Testis (tissue), 3 donors: Measurements from ENCODE around the gene SNAP25. TPM values are rescaled to one million over a fixed set of nuclear protein-coding genes. Genes with fewer than 3 reads are reported as not detected.

Experiments
- DNase-seq: peaks from one replicate; pipeline ENCODE4 v3.0.0-alpha.2; 2019
- H3K27ac ChIP-seq, 2 donors: fragments of 200-600 bp; sonication (generic); one replicate each; pipeline ENCODE4 v1.5.1; 2019
- H3K27me3 ChIP-seq: fragments of 200-600 bp; sonication (generic); one replicate; pipeline ENCODE4 v1.5.1; 2019
- H3K36me3 ChIP-seq: fragments of 200-600 bp; sonication (generic); one replicate; pipeline ENCODE4 v1.5.1; 2017; ENCODE audit warnings: low read depth; ENCODE audit errors: missing control alignments
- H3K4me1 ChIP-seq: fragments of 200-600 bp; sonication (generic); one replicate; pipeline ENCODE4 v1.5.1; 2019
- H3K4me3 ChIP-seq, 2 donors: fragments of 200-600 bp; sonication (generic); one replicate each; pipeline ENCODE4 v1.5.1; 2017 to 2019
- H3K9me3 ChIP-seq: fragments of 200-600 bp; sonication (generic); one replicate; pipeline ENCODE4 v1.5.1; 2017
- CTCF ChIP-seq, 3 experiments: fragments of 450-650 bp in 2 of 3; fragments of 200-600 bp in 1 of 3; sonication (generic) in 1 of 3; IDR thresholded peaks; one replicate each; pipeline ENCODE4 v1.5.1; 2016 to 2019; ENCODE audit warnings: antibody characterized with exemption in 3 of 3, mild to moderate bottlenecking in 2 of 3, moderate library complexity in 1 of 3
- POLR2A ChIP-seq: fragments of 450-650 bp; IDR thresholded peaks from one replicate; pipeline ENCODE4 v1.6.1; 2017; ENCODE audit warnings: antibody characterized with exemption, mild to moderate bottlenecking, moderate library complexity
- WGBS, 2 donors: methylation state at CpG; one replicate each; pipeline ENCODE4 v1.1.5; 2018; 5-methylcytosine and 5-hydroxymethylcytosine counted together
- intact Hi-C: fragments of 100-400 bp; cut with DNase I; formaldehyde crosslinking; loops from one replicate; pipeline ENCODE4 v1.15.1; 2023; ENCODE audit warnings: low total_unique reads
- polyA plus RNA-seq: library from polyadenylated mRNA; stranded (reverse); fragments of 350-450 nt; fragmentation: Illumina TruSeq; extraction: RNeasy Lipid Tissue Mini Kit (QIAGEN cat#74804); gene quantifications from one replicate; pipeline ENCODE4 v1.2.3, GENCODE V29; 2014; ENCODE audit warnings: low read depth, low replicate concordance; ENCODE audit not compliant: insufficient read depth
- total RNA-seq, 2 donors: library from RNA; depleted of rRNA; stranded (reverse); fragments of >200 nt; gene quantifications; one replicate each; pipeline ENCODE4 v1.2.3, GENCODE V29; 2016

SNAP25 gene
- total and polyA plus RNA-seq, 3 donors from 2014 or later = 8.0 to 13.7 (median 11.3) TPM

- no peaks in the 10 kb centered on the region for H3K9me3 ChIP-seq
- intact Hi-C loops = no loop called here
- TF ChIP-seq POLR2A (no peak), CTCF (IDR thresholded peaks at IDR 0.05) (no peak)
- H3K36me3 ChIP-seq = no peaks in the 10 kb centered on the region
- H3K4me1 ChIP-seq = no peaks in the 10 kb centered on the region
- H3K27ac ChIP-seq = no peak overlapping the region
- DNase-seq = no peak
- no peak overlapping the region for H3K4me3 ChIP-seq
- 76 to 83% methylated on average over 2 of the region's 2 CpGs for WGBS, 2 donors
- no peaks in the 10 kb centered on the region for H3K27me3 ChIP-seq
Measured at GRCh38 chr20:10281911-10282310, 63.3 kb downstream of the SNAP25 start.

- Histone ChIP-seq H3K4me1 (no peaks in the 10 kb centered on the region), H3K27me3 (no peaks in the 10 kb centered on the region), H3K4me3 (no peak overlapping the region), H3K9me3 (no peaks in the 10 kb centered on the region), H3K27ac (no peak overlapping the region), H3K36me3 (no peaks in the 10 kb centered on the region)
- DNase-seq = no peak
- intact Hi-C loops = no loop called here
- 83 to 91% methylated on average over 4 of the region's 4 CpGs for WGBS, 2 donors
- no peak for TF ChIP-seq CTCF (IDR thresholded peaks at IDR 0.05)
- TF ChIP-seq POLR2A = no peak
Measured at GRCh38 chr20:10282979-10283456, 64.4 kb downstream of the SNAP25 start.

- Histone ChIP-seq H3K36me3 (no peaks in the 10 kb centered on the region), H3K4me1 (no peaks in the 10 kb centered on the region), H3K27me3 (no peaks in the 10 kb centered on the region), H3K27ac (no peak overlapping the region), H3K4me3 (no peak overlapping the region), H3K9me3 (no peaks in the 10 kb centered on the region)
- WGBS, 2 donors = 87 to 95% methylated on average over 4 of the region's 4 CpGs
- no peak for TF ChIP-seq POLR2A
- no peak for TF ChIP-seq CTCF (IDR thresholded peaks at IDR 0.05)
- DNase-seq = no peak
- intact Hi-C loops = no loop called here
Measured at GRCh38 chr20:10286356-10286755, 67.7 kb downstream of the SNAP25 start.

GRCh38 chr20:10288421-10288820 is 69.8 kb downstream of the SNAP25 start:
- Histone ChIP-seq H3K36me3 (no peaks in the 10 kb centered on the region), H3K4me1 (no peaks in the 10 kb centered on the region), H3K4me3 (no peak overlapping the region), H3K27me3 (no peaks in the 10 kb centered on the region), H3K27ac (no peak overlapping the region), H3K9me3 (no peaks in the 10 kb centered on the region)
- TF ChIP-seq POLR2A (no peak), CTCF (IDR thresholded peaks at IDR 0.05) (no peak)
- intact Hi-C loops = no loop called here
- 86 to 92% methylated on average over 5 of the region's 5 CpGs for WGBS, 2 donors
- no peak for DNase-seq

GRCh38 chr20:10288954-10289646 is 70.5 kb downstream of the SNAP25 start:
- H3K27me3 ChIP-seq = no peaks in the 10 kb centered on the region
- no peaks in the 10 kb centered on the region for H3K4me1 ChIP-seq
- 87 to 92% methylated on average over 5 of the region's 5 CpGs for WGBS, 2 donors
- H3K9me3 ChIP-seq = no peaks in the 10 kb centered on the region
- no peak overlapping the region for H3K27ac ChIP-seq
- no peak for DNase-seq
- no peak overlapping the region for H3K4me3 ChIP-seq
- no peaks in the 10 kb centered on the region for H3K36me3 ChIP-seq
- intact Hi-C loops = no loop called here
- TF ChIP-seq POLR2A (no peak), CTCF (IDR thresholded peaks at IDR 0.05) (no peak)
